B cell (primary cell): ENCODE data around the gene TPMT. TPM values are rescaled to one million over a fixed set of nuclear protein-coding genes. Genes with fewer than 3 reads are reported as not detected.

Source experiments
- ATAC-seq: fragments of 200-7000 bp; cut with Tn5 transposase; one replicate; pipeline ENCODE4 v1.10.0; 2021; ENCODE audit warnings: low read depth, mild to moderate bottlenecking, moderate number of reproducible peaks, moderate library complexity
- CTCF ChIA-PET: fragments of 350-600 bp; sonication (Branson Sonifier 250); formaldehyde crosslinking; loops from one replicate; lab custom pipeline; 2021; ENCODE audit warnings: antibody characterized with exemption, inconsistent platforms; lab: Charles Lee
- POLR2A ChIA-PET: fragments of 350-600 bp; sonication (Branson Sonifier 250); formaldehyde crosslinking; loops from one replicate; lab custom pipeline; 2021; ENCODE audit warnings: antibody characterized with exemption; lab: Charles Lee
- DNase-seq: peaks from one replicate; pipeline ENCODE4 v3.0.0; 2013
- H2AFZ ChIP-seq: 2 replicates; pipeline ENCODE4 v1.6.1; 2012; ENCODE audit warnings: mild to moderate bottlenecking, low read depth, low read length; ENCODE audit not compliant: insufficient read depth, poor library complexity, severe bottlenecking
- H3K27ac ChIP-seq, 2 donors: 1 replicate in 1 of 2; 2 replicates in 1 of 2; pipeline ENCODE4 v1.5.1; 2012 to 2013; ENCODE audit warnings: low read length in 2 of 2, mild to moderate bottlenecking in 2 of 2, moderate library complexity in 1 of 2
- H3K27me3 ChIP-seq, 4 experiments: fragments of 200-600 bp in 1 of 4; sonication (generic) in 1 of 4; replicated peaks in 1 of 4; 1 replicate in 2 of 4; 2 replicates in 2 of 4; pipeline versions ENCODE4 v1.6.1 to v1.7.0; 2013 to 2016; ENCODE audit warnings: low read length in 3 of 4, mild to moderate bottlenecking in 2 of 4, mixed read lengths in 1 of 4, moderate library complexity in 1 of 4; ENCODE audit not compliant: insufficient read depth in 4 of 4, control insufficient read depth in 3 of 4; ENCODE audit errors: control extremely low read depth in 1 of 4
- H3K36me3 ChIP-seq, 2 experiments: replicated peaks in 1 of 2; 1 replicate in 1 of 2; 2 replicates in 1 of 2; pipeline versions ENCODE4 v1.6.1 to v1.7.1; 2013; ENCODE audit warnings: low read length in 1 of 2; ENCODE audit not compliant: insufficient read depth in 2 of 2, control insufficient read depth in 1 of 2; ENCODE audit errors: control extremely low read depth in 1 of 2, extremely low read depth in 1 of 2
- H3K4me1 ChIP-seq, 2 donors: fragments of 200-600 bp in 1 of 2; sonication (generic) in 1 of 2; 1 replicate in 1 of 2; 2 replicates in 1 of 2; pipeline versions ENCODE4 v1.5.1 to v1.6.1; 2013 to 2017; ENCODE audit warnings: low read length in 2 of 2; ENCODE audit not compliant: control insufficient read depth in 2 of 2, insufficient read depth in 2 of 2
- H3K4me2 ChIP-seq: replicated peaks from 2 replicates; pipeline ENCODE3; 2012; ENCODE audit warnings: mild to moderate bottlenecking, low read depth, low read length; ENCODE audit not compliant: poor library complexity, severe bottlenecking
- H3K4me3 ChIP-seq, 5 experiments: fragments of 200-600 bp in 1 of 5; sonication (generic) in 1 of 5; 1 replicate in 3 of 5; 2 replicates in 2 of 5; pipeline versions ENCODE4 v1.5.1 to v1.7.0; 2011 to 2016; ENCODE audit warnings: low read length in 4 of 5, mild to moderate bottlenecking in 4 of 5, low read depth in 2 of 5, control low read depth in 1 of 5, moderate library complexity in 1 of 5; ENCODE audit not compliant: insufficient read depth in 1 of 5; ENCODE audit errors: control extremely low read depth in 1 of 5, extremely low read depth in 1 of 5
- H3K79me2 ChIP-seq: fragments of 200-600 bp; sonication (generic); one replicate; pipeline ENCODE4 v1.6.0; 2016; ENCODE audit warnings: low read length; ENCODE audit not compliant: control insufficient read depth, insufficient read depth
- H3K9ac ChIP-seq: fragments of 200-600 bp; sonication (generic); 2 replicates; pipeline ENCODE4 v1.6.1; 2017; ENCODE audit warnings: mild to moderate bottlenecking, low read length, moderate library complexity
- H3K9me3 ChIP-seq, 3 donors: one replicate each; pipeline versions ENCODE4 v1.6.1 to v1.7.1; 2013; ENCODE audit warnings: low read length in 2 of 3; ENCODE audit not compliant: control insufficient read depth in 2 of 3, insufficient read depth in 1 of 3; ENCODE audit errors: control extremely low read depth in 1 of 3
- H4K20me1 ChIP-seq: 2 replicates; pipeline ENCODE4 v1.6.0; 2012; ENCODE audit warnings: mild to moderate bottlenecking, low read length; ENCODE audit not compliant: insufficient read depth, control insufficient read depth, poor library complexity, severe bottlenecking
- H3K27ac Mint-ChIP-seq: one replicate; pipeline ENCODE4 v1.8.0; 2021; ENCODE audit warnings: mixed read lengths
- H3K27me3 Mint-ChIP-seq: one replicate; pipeline ENCODE4 v1.8.0; 2021; ENCODE audit warnings: mixed read lengths
- H3K4me1 Mint-ChIP-seq: one replicate; pipeline ENCODE4 v1.8.0; 2021; ENCODE audit warnings: mixed read lengths
- H3K4me3 Mint-ChIP-seq: one replicate; pipeline ENCODE4 v1.8.0; 2021; ENCODE audit warnings: mixed read lengths
- H3K9me3 Mint-ChIP-seq: one replicate; pipeline ENCODE4 v1.8.0; 2022; ENCODE audit warnings: mixed read lengths; ENCODE audit not compliant: insufficient read depth
- CTCF ChIP-seq: fragments of 200-600 bp; IDR thresholded peaks from one replicate; pipeline ENCODE4 v1.8.0; 2022; ENCODE audit warnings: antibody characterized with exemption, mild to moderate bottlenecking
- EZH2 ChIP-seq: IDR thresholded peaks from 2 replicates; pipeline ENCODE4 v1.6.1; 2012; ENCODE audit warnings: borderline replicate concordance, low read depth, mild to moderate bottlenecking, moderate library complexity, low read length; ENCODE audit not compliant: insufficient read depth, poor library complexity, severe bottlenecking
- WGBS: methylation state at CpG from one replicate; pipeline ENCODE4 v1.1.5; 2013; ENCODE audit warnings: missing lambda C conversion rate; ENCODE audit not compliant: insufficient coverage; 5-methylcytosine and 5-hydroxymethylcytosine counted together
- intact Hi-C: fragments of 100-400 bp; cut with micrococcal nuclease; formaldehyde crosslinking; loops from one replicate; pipeline ENCODE4 v1.10.0; 2022
- polyA plus RNA-seq: library from polyadenylated mRNA; depleted of rRNA; stranded (reverse); fragments of >200 nt; gene quantifications from 2 replicates; pipeline ENCODE4 v1.2.3, GENCODE V29; 2012
- total RNA-seq, 2 donors: library from RNA; stranded (reverse); fragments of 120-200 nt in 1 of 2; gene quantifications; 1 replicate in 1 of 2; 2 replicates in 1 of 2; pipeline versions ENCODE4 v1.2.3 to v1.2.4, GENCODE V29; 2013 to 2022

TPMT gene
- total and polyA plus RNA-seq, 2 donors (not counting 1 experiment from before 2014, with no cell fraction given), result 1.9 to 2.5 TPM

- no peaks in the 10 kb centered on the region for H3K27me3 ChIP-seq
- no peak overlapping the region for H3K27ac ChIP-seq
- no peak overlapping the region for H3K27ac Mint-ChIP-seq
- no peaks in the 10 kb centered on the region for H3K4me1 Mint-ChIP-seq
- H3K4me3 Mint-ChIP-seq, result no peak overlapping the region
- no peak overlapping the region for H3K4me3 ChIP-seq
- H3K4me2 ChIP-seq, result no peak overlapping the region
- ATAC-seq (no peak), DNase-seq (no peak)
- 100% methylated on average over 1 of the region's 2 CpGs for WGBS
- no peaks in the 10 kb centered on the region for H3K36me3 ChIP-seq
- TF ChIP-seq EZH2, result no peak
- no peak for TF ChIP-seq CTCF
- intact Hi-C loops, result no loop called here
- peaks cover 4% of the 10 kb centered on the region for H3K9me3 Mint-ChIP-seq
- H3K4me1 ChIP-seq, result no peaks in the 10 kb centered on the region
- POLR2A ChIA-PET, result no interaction called here
- H3K79me2 ChIP-seq, result no peaks in the 10 kb centered on the region
- H3K9ac ChIP-seq, result no peak overlapping the region
- peaks cover 31% of the 10 kb centered on the region for H3K27me3 Mint-ChIP-seq
- H2AFZ ChIP-seq, result no peak overlapping the region
- H3K9me3 ChIP-seq, result peaks cover 0 to 4% (median 3%) of the 10 kb centered on the region in 3 donors
- no peaks in the 10 kb centered on the region for H4K20me1 ChIP-seq
- CTCF ChIA-PET, result no interaction called here
These were observed 53.0 kb downstream of the TPMT start for GRCh38 chr6:18101873-18102272.

- H3K9me3 Mint-ChIP-seq, result peaks cover 4% of the 10 kb centered on the region
- POLR2A ChIA-PET, result no interaction called here
- peaks cover 31% of the 10 kb centered on the region for H3K27me3 Mint-ChIP-seq
These were observed 53.6 kb downstream of the TPMT start for GRCh38 chr6:18101271-18101670.

More at GRCh38 chr6:18101271-18101670, 53.6 kb downstream of the TPMT start:
- CTCF ChIA-PET, result interaction anchor here (0.6 kb wide), 1 partner anchor 22 kb away, joined by 5 read pairs; no protein-coding TSS in a partner anchor
- Histone ChIP-seq H3K79me2 (no peaks in the 10 kb centered on the region), H3K4me3 (no peak overlapping the region), H3K9ac (no peak overlapping the region), H3K9me3 (peaks cover 0 to 1% (median 0%) of the 10 kb centered on the region in 3 donors), H4K20me1 (no peaks in the 10 kb centered on the region), H3K4me1 (no peaks in the 10 kb centered on the region), H3K4me2 (no peak overlapping the region), H3K27me3 (no peaks in the 10 kb centered on the region), H3K36me3 (no peaks in the 10 kb centered on the region), H2AFZ (no peak overlapping the region), H3K27ac (no peak overlapping the region)
- no peaks in the 10 kb centered on the region for H3K4me1 Mint-ChIP-seq
- WGBS, result no CpG with 5 or more reads among the region's 1 CpG
- no peak overlapping the region for H3K27ac Mint-ChIP-seq
- DNase-seq (no peak), ATAC-seq (no peak)
- no peak overlapping the region for H3K4me3 Mint-ChIP-seq
- TF ChIP-seq CTCF (no peak), EZH2 (no peak)
- intact Hi-C loops, result no loop called here
